NCI-H345 treated with DMSO at 0.1 percent for 48 hours (cell line): ENCODE results near the gene STK10.

Experiments
- DNase-seq: peaks from one replicate; lab custom pipeline; 2025; ENCODE audit not compliant: unreplicated experiment; lab: John Stamatoyannopoulos, UW

The STK10 gene

DNA sequence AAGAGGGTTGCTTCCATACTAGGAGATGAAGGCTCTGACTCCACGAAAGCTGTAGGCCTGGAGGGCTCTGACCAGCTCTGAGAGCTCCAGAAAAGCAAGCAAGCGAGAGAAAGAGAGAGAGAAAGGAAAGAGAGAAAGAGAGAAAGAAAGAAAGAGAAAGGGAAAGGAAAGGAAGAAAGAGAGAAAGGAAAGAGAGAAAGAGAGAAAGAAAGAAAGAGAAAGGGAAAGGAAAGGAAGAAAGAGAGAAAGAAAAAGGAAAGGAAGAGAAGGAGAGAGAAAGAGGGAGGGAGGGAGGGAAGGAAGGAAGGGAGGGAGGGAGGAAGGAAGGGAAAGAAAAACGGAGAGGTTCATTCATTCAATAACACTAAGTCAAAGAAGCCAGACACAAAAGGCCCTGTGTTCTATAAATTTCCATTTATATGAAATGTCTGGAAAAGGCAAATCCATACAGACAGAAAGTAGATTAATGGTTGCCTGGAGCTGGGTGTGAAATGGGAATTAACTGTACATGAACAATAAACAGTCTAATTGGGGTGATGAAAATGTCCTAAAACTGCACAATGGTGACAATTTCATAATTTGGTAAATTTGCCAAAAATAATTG lies 1.8 kb upstream of the STK10 start:
- DNase-seq: no peak

DNA sequence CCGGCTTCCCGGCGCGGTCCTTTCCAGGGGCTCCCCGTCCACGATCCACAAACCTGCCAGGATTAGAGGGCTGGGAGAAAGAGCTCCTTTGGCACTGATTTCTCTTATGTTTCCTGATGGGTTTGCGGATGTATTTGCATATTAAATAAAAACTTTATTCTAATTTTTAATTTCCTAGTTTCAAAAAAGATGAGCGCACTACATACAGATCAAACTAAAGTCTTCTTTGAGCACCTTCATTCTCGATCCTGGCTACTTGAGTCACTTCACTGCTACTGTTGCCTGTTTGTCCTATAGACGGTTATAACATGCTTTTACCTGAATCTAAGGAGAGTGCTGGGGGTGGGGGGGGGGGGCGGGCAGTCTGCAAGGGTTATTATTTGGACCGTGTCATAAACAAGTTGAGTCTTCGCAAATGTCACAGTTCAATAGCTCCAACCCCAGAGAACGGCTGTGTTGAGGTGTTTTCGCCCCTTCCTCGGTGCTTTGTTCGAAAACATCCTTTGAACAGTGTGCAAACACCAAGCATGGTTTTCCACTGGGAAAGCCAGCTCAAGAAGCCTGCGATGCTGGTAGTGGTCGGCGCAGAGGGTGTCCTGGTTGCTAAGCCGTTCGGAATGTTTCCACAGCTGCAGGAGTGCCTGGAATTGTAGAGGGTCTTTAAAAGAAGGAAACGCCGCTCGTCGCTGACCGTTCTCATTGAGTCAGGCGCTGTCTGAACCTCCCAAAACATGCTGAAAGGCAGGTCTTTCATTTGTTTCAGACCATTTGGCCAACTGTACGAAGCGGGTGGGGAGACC lies 1.1 kb upstream of the STK10 start:
- no peak for DNase-seq

DNA sequence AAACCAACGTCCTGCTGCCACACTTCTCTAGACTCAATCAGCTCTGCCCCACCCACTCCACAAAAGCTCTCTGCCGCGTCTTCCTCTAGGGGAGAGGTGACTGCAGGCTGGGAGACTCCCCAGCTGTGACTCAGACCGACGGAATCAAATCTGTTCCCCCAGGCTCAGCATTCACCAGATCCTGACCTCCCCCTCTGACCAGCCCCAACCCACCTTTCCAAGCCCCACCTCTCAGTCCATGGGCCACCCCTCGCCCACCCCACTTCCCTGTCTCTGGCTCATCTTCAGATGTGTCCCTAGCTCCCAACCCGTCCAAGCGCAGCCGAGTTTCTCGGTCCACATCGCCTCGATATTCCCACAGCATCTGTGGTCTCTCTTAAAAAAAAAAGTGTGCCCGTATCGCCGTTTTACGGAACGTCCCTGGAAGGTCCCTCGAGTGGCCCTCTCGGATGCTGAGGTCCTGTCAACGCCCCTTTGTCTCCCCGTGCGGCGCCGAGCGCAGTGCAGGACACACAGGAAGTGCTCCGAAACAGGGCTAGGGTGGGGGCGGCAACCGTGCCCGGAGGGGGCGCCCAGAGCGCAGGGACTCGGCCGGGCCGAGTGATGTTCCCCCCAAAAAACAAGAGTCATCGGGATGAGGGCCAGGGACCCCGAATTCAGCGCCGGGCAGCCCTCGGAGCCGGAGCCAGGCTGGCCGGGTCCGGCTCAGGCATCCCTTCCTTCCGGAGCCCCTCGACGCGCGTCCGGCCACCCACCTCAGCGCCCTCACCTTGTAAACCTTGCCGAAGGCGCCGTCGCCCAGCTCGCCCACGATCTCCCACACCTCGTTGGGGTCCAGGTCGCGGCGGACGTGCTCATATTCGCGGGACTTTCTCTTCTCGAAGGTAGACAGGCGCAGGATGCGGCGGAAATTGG lies 649 bp downstream of the STK10 start:
- DNase-seq: peak; percentile 13

DNA sequence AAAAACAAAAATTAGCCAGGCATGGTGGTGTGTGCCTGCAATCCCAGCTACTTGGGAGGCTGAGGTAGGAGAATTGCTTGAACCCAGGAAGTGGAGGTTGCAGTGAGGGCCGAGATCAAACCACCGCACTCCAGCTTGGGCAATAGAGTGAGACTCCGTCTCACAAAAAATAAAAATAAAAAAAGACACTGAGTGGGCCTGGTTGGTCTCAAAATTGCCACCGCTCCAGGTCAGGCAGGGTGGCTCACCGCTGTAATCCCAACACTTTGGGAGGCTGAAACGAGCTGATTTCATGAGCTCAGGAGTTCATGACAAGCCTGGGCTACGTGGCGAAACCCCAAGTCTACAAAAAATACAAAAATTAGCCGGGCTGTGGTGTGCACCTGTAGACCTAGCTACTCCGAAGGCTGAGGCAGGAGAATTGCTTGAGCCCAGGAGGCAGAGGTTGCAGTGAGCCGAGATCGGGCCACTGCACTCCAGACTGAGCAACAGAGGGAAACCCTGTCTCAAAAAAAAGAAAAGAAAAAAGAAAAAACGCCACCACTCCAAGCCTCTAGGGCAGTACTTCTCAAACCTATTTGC lies 1.8 kb downstream of the STK10 start:
- no peak for DNase-seq

DNA sequence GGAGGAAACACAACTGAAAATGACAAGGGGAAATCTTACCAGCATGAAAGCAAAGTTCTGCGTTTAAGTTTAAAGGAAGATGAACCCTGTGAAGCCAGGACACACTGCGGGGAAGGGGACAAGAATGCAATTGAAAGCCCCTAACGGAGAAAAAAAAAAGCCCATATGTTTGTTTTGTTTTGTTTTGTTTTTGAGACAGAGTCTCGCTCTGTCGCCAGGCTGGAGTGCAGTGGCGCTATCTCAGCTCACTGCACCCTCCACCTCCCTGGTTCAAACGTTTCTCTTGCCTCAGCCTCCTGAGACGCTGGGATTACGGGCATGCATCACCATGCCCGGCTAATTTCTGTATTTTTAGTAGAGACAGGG lies 2.9 kb downstream of the STK10 start:
- no peak for DNase-seq

DNA sequence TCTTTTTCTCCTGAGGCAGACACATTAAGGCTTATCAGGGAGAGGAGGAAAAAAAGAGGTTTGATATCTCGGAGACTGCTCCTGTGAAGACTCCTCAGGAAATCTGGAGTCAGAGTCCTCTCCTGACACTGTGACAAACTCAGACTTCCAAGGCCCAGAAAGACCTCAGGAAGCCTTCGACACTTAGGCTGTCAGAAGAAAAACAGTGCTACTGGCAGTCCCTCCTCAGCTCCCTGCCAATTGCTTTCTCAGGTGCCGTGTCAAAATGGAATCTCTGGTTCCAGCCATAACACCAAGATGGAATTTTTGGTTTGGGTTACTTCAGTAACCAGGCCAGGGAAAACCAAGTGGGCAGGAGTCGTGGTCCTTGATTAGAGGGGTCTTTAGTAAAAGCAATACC lies 4.1 kb downstream of the STK10 start:
- no peak for DNase-seq

GRCh38 chr5:172182291-172182690 lies 5.7 kb downstream of the STK10 start:
- DNase-seq: no peak

- no peak for DNase-seq
Measured at GRCh38 chr5:172180936-172181335, 7.1 kb downstream of the STK10 start.

GRCh38 chr5:172178991-172179989 lies 8.7 kb downstream of the STK10 start:
- DNase-seq: no peak

GRCh38 chr5:172178301-172178987 lies 9.6 kb downstream of the STK10 start:
- no peak for DNase-seq

GRCh38 chr5:172177176-172177575 lies 10.8 kb downstream of the STK10 start:
- DNase-seq: no peak

DNA sequence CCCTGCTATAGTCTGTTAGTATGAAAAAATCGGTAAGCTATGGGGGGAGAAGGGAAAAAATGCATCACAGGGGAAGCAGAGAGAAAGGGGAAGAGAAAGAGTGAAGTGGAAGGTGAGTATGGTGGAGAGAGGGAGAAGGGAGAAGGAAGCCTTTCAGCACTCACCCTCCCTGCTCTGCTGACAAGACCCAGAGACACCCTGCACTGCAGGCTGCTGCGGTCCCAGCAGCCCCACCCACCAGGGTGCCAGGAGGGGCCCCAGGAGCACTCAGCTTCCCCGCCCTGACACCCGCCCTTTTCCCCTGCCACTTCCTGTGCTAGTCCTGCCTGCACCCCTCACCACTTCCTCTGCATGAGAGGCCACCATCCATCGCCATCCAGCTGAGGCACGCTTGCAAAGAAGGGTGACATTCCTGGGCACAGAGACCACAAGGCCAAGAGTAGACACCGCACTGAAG lies 12.7 kb downstream of the STK10 start:
- DNase-seq: no peak

DNA sequence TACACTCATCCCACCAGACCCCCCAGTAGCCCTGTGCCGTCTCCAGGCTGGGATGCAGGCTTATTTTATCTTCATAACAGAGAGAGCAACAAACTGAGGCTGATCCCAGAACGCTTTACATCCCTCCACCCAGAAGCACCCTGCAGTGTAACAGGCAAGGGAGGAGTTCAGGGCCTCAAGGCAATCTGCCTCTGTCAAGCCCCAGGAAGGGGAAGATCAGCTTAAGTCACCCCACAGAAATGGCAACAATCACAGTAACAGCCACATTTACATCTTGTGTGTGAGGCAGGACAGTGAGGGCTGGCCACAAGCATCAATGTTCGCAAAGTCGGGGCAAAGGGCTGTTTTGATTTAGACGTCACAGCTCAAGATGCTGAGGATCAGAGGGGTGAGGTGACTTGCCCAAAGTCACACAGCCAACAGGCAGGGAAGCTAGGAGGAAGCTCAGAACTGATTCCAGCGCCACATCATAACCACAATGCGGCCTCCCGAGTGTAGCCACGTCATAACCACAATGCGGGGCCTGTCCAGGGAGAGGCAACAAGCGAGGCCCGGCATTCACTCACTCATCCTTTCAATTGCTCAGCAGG lies 14.4 kb downstream of the STK10 start:
- no peak for DNase-seq

- DNase-seq: no peak
Measured at GRCh38 chr5:172172912-172173563, 15.0 kb downstream of the STK10 start.

DNA sequence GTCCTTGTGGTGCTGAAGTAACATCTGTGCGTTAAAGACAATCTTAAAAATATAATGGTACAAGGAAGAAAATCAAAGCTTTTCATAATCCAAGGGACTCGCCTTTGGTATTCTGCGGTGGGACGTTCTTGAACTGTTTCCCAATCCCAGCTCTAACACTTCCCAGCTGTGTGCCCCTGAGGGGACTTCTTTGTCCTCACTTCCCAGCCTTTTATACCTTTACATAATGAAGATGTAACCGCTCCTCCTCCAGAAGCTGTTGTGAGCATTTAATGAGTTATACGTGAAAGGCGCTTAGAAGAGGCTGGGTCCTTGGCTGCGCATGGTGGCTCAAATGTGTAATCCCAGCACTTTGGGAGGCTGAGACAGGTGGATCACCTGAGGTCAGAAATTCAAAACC lies 16.9 kb downstream of the STK10 start:
- DNase-seq: no peak

- DNase-seq: no peak
Measured at GRCh38 chr5:172170251-172170701, 17.7 kb downstream of the STK10 start.

DNA sequence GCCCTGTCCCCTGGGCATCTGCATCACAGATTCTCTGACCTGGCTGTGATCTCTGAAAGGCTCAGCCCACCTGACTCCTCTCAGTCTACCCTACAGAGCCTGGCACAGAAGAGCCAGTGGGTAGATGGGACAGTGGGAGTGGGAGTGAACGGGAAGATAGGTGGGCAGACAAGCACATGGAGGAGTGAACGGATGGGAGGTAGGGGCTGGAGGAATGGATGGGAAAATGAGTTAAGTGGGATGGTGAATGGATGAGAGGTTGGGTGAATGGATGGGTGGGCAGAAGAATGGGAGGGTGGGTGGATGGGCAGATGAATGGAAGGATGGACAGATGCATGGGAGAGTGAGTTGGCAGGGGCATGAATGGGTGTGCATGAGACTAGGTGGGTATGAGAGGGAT lies 18.8 kb downstream of the STK10 start:
- DNase-seq: no peak

GRCh38 chr5:172168311-172168710 lies 19.7 kb downstream of the STK10 start:
- no peak for DNase-seq

DNA sequence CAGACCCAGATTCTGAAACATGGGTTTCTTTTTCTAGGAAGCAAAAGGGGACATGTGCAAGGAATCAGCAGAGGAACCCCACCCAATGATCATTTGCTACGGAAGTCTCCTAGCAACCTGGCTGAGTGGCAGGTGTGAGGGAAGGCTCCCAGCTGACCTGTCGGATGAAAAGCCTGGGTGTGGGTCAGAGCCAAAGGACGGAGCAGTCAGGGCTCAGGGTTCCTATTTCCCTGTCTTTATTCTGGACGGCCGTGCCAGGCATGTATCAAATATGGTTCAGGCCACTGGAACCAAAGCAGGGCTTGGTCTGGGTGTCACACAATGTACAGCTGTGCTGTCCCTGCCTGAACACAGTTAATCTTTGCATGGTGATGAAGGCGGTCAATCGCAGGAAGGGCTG lies 20.1 kb downstream of the STK10 start:
- no peak for DNase-seq
